ENCODE measurements around the gene CUL7.

GRCh38 chr6:43040542-43041257 lies 13.0 kb downstream of the CUL7 start:
- TF ChIP-seq CTCF (IDR thresholded peaks at IDR 0.05; ENCODE audit: low read depth, low read length) (no peak), MYC (IDR thresholded peaks at IDR 0.05; ENCODE audit: low read depth, low read length) (no peak), POLR2A (IDR thresholded peaks at IDR 0.05; ENCODE audit: extremely low read depth, insufficient read length) (no peak)
